NCI-H748 treated with DMSO at 0.1 percent for 48 hours (cell line): Measurements from ENCODE around the gene CNTFR.

ENCODE experiments used
- DNase-seq: peaks from one replicate; lab custom pipeline; 2025; lab: John Stamatoyannopoulos, UW

The CNTFR gene

DNA sequence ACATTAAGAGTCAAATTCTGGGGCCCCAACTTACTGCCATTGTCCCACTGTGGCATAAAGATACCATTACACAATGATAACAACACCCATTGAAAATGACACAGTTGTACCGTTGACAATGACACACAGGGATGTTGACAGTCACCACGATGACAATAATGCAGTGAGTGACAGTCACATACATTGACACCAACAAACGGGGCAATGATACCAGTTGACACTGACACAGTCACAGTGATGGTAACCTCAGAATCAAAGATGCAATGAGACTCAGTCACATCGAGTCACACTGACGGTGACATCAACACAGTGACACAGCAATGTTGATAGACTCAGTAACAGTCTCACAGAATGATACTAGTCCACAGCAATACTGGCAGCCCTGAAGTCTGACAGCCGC, 16.9 kb downstream of the CNTFR start:
- no peak for DNase-seq

DNA sequence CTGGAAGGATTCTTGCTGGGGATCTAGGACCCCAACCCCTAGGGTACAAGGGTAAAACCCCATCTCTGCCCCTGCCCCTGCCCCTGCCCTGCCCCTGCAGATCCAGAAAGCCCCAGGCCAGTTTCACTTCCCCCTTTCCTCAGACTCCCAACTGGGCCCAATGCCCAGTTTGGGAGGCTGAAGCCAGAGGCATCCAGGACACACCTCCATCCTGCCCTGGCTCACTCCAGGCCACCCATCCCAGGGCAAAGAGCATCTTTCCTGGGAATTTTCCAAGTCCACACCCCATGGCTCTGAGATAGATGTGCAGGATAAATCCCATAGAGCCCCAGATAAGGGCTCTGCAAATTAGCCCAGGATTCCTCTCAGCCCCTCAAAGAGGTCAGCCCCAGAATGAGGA, 17.4 kb downstream of the CNTFR start:
- no peak for DNase-seq

DNA sequence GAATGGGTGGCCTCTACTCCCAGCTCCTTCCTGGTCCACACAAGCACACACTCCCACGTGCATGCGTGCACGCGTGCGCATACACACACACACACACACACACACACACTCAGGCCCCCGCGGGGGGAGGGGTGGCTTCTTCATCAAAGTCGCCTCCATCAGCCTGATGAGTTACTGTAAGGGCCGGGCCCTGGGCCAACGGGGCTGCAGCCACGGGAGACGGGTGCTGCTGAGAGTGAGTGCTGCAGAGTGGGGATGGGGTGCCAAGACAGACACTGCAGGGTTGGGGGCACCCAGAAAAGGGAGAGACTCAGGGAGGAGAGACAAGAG, 18.1 kb downstream of the CNTFR start:
- no peak for DNase-seq

DNA sequence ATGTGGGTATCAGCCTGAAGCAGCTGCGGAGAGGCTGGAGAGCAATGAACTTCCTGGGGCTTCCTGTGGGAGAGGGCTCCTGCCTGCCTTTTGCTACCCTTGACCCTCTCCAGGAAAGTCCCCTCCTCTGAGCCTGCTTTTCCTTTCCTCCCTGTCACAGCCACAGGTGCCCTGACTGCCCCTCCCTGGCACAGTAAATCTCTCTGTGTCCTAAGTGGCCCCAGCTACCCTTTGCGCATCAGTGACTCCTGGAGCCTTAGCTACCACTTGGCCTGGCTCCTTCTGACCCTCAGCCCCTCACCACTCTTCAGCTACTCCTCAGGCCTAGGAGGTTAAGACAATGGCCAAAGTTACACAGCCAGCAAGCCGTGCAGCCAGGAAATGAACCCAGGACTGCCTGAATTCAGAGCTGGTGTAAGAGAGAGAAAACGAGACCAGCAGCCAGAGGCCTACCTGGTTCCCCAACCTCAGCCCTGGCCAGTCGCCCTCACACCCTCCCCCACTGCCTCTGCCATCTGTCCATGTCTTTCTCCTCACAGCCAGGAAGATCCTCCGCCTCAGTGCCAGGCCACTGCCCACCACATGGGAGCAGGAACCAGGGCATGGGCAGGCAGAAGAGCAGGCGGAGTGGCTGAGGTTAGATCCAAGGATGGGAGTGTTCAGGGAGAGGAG, 18.6 kb downstream of the CNTFR start:
- no peak for DNase-seq

DNA sequence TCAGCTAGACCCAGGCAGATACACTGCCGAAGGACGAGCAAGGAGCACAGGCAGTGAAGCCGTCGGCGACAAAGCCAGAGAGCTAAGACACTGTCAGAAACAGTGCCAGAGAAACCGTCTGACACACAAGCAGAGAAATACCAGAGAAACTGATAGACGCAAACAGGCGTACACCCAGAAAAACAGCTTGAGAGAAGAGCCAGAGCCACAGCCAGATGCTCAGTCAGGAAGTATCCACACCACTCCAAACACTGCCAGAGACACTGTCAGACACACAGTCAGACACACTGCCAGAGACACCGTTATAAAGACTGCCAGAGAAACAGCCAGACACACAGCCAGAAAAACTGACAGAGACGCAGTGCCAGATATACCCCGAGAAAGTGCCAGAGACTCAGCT, 19.1 kb downstream of the CNTFR start:
- no peak for DNase-seq

DNA sequence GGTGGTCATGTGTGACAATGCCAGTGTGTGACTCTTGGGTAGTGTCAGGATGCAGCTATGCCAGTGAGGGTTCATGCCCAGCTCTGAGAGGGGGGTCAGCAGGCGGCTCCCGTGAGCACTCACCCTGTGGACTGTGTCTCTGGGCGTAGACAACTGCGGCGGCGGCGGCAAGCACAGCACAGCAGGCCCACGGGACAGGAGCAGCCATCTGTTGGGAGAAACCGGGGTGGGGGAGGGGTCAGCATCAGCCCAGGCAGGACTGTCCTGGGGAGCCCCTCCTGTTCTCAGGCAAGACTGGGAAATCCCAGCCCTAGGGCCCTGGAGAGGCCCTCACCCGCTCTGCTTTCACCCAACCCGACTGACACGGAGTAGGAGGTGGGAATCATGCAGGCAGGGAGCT, 20.8 kb downstream of the CNTFR start:
- DNase-seq, result no peak

DNA sequence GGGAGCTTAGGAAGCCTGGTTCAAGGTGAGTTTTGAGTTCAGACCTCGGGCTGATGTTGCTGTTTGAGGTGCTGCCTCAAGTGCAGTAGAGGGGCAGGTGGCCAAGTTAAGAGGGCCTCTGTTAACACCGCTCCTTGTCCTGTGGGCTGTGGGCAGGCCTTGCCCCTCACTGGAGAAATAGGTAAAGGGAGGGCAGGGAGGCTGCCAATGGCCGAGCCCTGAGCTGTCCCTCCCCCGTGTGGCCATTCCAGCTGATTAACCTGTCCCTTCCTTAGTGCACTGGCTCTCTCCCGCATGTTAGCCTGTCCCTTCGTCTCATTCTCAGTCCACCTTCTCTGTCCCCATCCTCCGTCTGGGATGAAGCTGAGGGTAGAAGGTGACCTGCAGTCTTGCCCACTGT, 21.4 kb downstream of the CNTFR start:
- no peak for DNase-seq

DNA sequence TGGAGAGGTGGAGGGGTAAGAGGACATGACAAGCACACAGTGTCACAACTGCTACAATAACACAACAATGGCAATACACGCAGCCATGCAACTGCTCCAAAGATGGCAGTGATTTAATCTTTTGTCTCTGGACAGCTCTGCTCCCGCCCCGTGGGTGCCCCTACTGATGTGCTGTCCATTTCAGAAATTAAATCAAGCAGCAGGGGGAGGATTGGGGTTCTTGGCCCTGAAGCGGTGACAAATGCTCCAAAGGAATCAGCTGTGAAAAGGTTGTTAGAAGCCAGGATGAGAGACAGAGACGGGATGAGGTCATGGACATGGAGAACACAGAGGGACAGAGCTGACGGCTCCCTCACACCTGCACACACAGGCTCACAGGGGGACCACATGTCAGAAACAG, 22.6 kb downstream of the CNTFR start:
- no peak for DNase-seq

DNA sequence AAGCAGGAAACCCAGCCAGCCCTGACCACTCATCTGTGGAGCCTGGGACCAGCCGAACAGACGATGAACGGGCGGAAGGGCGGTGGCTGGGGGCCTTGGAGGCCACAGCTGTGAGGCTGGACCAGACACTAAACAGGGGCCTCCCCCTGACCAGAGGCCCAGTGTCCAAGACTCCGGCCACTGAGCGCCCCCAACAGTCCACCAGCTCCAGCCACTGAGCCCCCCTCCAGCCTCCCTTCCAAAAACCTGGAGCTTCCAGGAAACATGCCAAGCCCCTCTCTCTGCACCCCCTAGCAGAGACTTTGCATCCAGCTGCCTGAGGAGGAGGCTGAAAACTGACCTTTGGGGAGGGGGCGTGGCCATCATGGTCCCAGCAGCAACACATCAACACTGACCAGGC, 23.2 kb downstream of the CNTFR start:
- DNase-seq, result no peak

DNA sequence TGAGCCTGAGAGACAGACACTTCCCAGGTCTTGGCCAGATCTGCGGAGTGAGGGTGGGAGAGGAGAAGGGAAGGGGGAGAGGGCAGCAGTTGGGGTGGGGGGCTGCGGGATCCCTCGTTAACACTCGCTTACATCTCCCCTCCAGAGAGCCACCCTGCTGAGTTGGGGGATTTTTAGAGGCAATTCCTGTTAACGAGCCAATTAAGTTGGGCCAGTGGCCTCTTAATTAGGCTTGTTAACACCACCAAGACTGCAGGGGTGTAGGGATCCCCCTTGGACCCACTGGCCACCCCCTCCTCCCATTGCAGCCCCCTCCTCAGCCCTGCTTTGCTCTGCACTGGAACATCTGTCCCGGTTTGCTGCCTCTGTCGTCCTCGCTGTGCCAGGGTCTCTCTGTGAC, 23.7 kb downstream of the CNTFR start:
- no peak for DNase-seq

DNA sequence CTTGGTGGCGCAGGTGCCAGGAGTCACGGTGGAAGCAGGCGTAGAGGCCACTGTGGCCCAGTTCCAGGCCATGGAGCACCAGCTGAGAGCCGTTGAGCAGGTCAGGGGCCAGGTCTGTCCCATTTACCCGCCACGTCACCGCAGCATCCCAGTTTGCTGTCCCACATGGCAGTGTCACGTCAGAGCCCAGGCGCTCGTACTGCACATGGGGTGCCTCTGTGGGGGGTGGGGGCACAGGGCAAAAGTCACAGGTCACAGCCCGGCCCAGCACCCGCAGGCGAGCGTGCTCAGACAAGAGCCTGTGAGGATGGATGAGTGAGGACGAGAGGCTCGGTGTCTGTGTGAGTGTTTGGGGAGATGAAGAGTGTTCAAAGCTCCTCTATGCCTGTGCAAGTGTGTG, 24.9 kb downstream of the CNTFR start:
- no peak for DNase-seq

DNA sequence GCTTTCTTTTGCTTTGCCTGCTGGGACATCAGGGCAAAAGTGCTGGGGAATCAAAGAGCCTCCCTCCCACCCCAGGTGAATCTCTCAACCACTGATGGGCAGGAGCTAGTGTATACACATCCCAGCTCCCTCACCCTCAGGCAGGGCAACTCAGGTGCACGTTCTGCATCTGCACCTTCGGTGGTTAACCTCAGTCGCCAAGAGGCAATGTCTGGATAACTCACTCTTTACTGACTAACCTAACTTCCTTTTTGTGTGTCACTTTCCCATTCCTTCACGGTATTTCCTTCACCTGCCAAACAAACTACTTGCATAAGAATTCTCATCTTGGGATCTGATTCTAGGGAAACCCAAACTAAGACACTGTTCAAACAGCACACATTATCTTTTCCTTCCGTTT, 26.3 kb downstream of the CNTFR start:
- DNase-seq, result no peak

DNA sequence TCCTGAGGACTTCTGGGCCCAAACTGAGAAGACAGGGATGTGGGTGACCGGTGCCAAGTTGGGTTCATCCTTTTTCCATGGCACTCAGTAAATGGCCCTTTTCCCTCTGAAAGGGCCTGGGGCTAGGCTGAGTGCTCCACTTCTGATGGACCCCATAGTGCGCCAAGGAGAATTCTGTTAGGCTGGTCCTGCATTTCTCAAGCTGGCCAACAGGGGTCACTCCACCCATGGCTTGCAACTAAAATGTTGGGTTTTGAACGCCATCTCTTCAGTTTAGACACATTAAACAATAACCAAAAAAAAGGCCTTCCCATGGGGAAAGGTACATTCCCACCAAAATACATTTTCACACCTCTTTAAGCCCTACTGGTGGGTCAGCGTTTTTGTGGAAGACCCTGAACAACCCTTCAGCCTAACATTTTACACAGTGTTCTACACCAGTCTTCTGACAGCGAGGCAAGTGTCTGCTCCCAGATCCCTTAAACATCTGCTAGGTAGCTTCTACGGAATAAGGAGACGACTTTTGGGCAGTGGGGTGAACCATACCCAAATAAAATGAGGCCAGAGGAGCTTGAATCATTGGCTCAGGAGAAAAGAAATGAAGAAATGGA, 27.3 kb downstream of the CNTFR start:
- DNase-seq, result no peak

DNA sequence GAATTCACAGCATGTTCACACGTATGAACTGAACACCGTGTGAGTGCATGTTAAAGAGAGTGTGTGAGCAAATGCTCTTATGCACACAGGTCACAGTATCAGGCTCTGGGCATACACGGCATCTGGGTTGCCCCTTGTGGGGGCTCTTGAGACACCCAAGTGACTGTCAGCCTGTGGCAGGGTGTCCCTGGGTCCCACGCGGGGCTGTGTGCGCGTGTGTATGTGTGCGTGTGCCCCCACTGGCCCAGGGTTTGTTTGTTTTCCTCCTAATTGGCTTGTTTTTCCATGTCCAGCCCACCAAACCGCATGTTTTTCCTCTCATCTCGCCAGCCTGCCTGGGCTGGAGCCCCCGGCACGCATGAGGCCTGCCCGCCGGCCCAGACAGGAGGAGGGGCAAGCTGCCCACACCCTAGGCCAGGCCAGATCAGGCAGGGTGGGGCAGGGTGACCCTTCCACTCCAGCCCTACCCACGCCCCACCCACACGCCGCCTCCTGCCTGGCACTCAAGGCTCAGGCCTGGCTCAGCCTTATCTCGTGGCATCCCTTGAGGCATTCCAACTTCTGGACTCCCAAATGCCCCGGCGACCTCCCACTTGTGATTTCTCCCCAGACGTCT, 28.8 kb downstream of the CNTFR start:
- no peak for DNase-seq

DNA sequence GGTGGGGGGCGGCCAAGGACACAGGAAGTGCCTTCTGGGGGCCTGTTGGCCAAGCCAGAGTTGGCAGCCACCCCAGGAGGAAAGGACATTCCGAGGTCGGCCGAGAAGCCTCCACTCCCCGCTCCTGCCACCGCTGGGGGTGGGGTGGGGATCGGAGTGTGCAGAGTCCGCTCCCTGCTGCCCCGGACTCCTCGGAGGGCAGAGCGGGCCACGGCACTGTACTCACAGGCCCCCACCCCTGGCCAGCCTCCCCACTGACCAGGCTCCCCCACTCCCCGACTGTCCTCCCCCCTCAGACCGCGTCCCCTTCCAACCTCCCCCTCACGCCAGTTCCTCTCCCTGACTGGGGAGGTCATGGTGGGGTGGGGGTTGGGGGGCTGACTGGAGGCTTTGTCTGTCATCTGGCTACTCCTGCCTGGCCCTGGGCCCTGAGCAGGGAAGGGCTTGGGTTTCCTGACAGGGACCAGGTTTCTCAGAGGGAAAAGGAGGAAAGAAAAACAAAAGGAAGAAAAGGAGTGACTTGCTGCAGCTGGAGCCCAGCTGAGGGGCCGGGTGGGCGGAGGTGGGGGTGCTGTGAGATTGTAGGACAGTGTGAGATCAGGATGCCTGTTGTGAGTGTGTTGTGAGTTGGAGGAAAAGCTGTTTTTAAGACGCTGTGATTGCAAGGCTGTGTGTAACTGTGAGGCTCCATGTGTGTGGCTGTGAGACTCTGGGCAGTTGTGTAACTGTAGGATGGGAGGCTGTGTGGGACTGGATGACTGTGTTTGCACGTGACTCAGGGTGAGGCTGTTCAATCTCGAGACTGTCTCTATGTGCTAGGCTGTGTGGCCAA, 29.7 kb downstream of the CNTFR start:
- DNase-seq, result no peak

DNA sequence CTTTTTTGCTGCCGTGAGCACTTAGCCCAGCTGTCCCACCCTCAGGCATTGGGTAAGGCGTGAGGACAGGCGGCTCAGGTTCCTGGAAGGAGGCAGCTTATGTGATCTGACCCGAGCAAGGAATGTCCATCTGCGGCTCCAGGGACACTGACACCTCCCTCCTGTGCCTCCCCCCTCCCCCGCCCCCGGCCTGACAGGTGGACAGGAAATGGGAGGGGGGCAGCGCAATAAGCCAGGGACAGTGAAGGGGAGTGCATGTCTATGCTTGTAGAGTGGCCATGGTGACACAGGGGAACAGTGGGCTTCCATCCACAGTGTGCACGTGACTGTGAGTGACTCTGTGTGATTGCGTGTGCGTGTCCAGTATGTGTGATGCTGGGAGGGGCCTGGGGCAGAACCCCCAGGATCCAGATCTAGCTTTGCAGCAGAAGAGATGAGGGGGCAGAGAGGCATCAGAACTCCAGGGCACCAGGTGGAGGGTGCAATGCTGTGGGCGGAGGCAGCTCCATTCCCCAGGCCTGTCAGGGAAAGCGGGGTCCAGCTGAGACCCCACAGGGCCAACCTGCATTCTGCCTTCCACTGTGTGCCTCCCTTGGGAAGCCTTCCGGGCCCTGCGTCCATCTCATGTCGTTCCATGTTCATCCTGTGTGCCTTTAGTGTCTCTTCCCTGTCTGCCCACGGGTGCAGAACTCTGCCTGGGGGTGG, 30.5 kb downstream of the CNTFR start:
- DNase-seq, result no peak

DNA sequence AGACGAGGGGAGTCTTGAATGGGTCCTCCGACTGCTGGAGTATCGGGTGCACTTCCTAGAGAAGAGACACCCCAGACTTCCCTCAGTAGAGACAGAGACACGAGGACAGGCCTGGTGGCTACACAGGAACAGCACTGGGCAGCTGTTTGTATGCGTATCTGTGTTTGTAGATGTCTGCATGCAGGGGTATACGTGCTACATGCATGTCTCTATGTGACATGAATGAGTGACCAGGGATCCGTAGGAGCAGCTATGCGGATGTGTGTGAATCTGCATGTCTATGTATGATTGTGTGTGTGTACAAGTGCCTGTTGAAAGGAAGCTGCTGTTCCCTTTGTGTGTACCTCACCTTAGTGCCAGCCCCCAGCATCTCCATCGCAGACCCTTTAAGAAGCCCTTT, 31.2 kb downstream of the CNTFR start:
- no peak for DNase-seq

DNA sequence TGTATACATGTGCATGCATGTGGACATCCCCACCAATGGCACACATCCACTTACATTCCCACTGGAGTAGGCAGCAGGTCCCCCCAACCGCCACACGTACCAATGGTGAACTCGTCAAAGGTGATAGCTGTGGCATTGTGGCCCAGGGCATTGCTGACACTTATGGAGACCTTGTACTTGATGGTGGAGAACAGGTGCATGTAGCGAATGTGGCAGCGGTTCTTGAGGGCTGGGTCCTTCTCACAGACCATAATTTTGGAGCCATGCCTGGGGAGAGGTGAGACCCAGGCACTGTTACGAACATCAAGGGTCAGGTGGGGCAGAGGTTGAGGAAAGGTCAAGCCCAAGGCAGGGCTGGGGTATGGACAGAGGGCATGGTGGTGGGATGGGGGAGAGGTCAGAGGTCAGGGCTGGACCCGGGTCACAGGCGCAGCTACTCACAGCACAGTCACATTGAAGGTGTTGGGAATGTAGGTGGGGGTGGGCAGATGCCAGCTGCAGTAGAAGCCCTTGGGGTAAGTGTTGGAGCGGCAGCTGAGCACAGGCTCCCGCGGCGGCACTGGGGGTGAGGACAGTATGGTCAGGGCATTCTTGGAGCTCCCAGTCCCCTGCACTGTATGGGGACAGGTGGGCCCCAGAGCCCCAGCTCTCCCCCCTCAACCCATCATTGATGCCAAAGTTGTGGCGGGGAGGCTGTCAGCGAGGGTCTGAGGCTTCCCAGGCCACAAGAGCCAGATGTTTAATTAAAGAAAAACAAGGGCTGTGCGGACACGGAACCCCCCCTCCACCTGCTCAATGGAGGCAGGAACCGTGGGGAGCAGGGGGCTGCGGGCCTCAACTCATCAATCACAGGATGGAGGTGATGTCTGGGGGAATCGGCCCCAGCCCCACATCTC, 31.9 kb downstream of the CNTFR start:
- no peak for DNase-seq

DNA sequence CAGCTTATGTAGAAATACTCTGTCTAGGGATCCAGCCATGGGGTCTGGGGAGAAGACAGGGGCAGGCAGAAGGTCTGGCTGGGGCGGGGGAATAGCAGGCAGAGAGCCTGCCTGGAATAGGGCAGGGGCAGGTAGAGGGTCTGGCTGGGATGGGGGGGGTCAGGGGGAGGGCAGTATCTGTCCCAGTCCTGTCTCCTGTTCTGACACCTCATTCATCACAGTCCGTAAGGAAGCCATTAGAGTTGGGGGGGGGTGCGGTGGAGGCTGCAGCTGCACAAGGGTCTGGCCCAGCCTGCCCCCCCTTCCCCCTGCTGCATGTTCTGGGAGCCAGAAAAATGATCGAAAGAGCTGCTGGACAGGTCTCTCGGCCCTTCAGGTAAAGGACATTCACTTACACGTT, 32.6 kb downstream of the CNTFR start:
- DNase-seq, result no peak

DNA sequence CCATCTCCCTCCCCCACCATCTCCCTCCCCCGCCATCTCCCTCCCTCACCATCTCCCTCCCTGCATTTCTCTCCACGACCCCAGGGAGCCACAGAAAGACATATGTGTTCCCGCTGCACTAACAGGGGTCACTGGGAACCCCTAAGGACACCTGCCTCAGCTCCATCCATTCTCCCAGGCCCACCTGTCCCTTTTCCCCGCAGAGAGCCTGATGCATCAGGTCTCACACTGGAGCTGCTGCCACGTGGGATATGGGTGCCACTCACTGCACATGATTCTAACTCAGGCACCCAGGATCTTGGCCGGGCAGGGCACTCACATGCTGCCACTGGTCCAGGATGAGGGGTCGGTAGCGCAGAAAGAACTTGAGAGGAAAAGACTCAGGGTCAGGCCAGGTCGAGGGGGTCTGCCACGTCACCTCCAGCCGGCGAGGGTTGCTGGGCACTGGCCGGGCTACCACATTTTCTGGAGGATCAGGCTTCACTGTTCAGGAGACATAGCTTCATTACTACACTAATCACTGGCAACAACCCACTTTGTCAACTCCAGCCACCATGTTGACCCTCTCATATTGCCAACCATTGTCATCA, 33.5 kb downstream of the CNTFR start:
- DNase-seq, result no peak

DNA sequence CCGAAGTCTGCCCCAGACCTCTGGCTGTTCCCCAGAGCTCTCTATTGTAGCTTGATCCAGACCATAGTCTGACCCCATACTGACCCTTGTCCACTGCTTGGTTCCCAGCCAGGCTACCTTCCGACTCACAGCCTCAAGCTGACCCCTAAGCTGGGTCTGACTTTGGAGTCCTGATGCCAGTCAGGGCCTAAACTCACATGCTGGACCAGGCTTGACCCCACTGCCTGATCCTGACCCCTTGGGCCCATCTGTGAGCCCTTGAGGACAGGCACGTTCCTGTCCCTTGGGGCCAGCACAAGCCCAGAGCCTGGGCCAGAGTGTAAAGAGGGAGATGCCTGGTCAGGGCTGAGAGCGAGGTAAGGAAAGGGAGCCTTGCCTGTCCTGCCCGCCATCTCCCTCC, 34.0 kb downstream of the CNTFR start:
- no peak for DNase-seq
